Ammon's horn (tissue), 1 donor: ENCODE results near the gene SFPQ.
"Not testable (repeated sequence)": the region's sequence is repeated elsewhere in the genome, so short reads cannot be mapped to it uniquely, and the experiment has no call there.

Experiments
- DNase-seq: peaks from one replicate; pipeline ENCODE4 v3.0.0-alpha.2; 2016; ENCODE audit warnings: low spot score

The SFPQ gene

GRCh38 chr1:35137590-35137989, 55.4 kb downstream of the SFPQ start:
- DNase-seq = not testable (repeated sequence)

GRCh38 chr1:35136780-35137179, 56.2 kb downstream of the SFPQ start:
- no peak for DNase-seq
